GM18868 (cell line): ENCODE results near the gene DMAC2.
"Not testable (repeated sequence)": the region's sequence is repeated elsewhere in the genome, so short reads cannot be mapped to it uniquely, and the experiment has no call there.

Experiments
- ATAC-seq: cut with Tn5 transposase; IDR thresholded peaks from one replicate; pipeline ENCODE4 v1.9.1; 2021; ENCODE audit warnings: mild to moderate bottlenecking, moderate library complexity; ENCODE audit not compliant: unreplicated experiment

Gene DMAC2

GRCh38 chr19:41424335-41425173 is 15.2 kb downstream of the DMAC2 start:
- ATAC-seq, result no peak

GRCh38 chr19:41422955-41423354 is 16.8 kb downstream of the DMAC2 start:
- ATAC-seq, result no peak

GRCh38 chr19:41422456-41422855 is 17.3 kb downstream of the DMAC2 start:
- ATAC-seq, result no peak

- no peak for ATAC-seq
These were observed 17.7 kb downstream of the DMAC2 start for GRCh38 chr19:41421973-41422372.

DNA sequence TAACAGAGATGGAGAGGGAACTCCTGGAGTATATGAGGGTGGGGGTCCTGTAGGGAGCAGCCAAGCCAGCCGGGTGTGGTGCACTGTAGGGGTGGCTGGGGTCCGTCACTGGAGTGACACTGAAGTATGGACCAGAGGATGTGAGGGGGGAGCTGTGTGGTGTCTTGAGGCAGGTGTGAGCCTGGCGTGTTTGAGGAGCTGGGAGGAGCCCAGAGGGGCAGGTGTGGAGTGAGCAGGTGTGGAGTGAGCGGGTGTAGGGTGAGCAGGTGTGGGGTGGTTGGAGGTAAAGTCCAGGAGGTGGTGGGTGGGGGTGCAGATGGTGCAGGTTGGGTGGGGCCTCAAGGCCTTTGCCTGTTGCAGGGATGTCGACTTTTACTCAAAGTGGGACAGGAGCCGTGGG is 18.4 kb downstream of the DMAC2 start:
- no peak for ATAC-seq

GRCh38 chr19:41420101-41420880 is 19.4 kb downstream of the DMAC2 start:
- no peak for ATAC-seq

GRCh38 chr19:41416194-41416674 is 23.5 kb downstream of the DMAC2 start:
- no peak for ATAC-seq

- ATAC-seq, result no peak
These were observed 24.5 kb downstream of the DMAC2 start for GRCh38 chr19:41415154-41415571.

GRCh38 chr19:41414461-41414860 is 25.3 kb downstream of the DMAC2 start:
- ATAC-seq, result no peak

DNA sequence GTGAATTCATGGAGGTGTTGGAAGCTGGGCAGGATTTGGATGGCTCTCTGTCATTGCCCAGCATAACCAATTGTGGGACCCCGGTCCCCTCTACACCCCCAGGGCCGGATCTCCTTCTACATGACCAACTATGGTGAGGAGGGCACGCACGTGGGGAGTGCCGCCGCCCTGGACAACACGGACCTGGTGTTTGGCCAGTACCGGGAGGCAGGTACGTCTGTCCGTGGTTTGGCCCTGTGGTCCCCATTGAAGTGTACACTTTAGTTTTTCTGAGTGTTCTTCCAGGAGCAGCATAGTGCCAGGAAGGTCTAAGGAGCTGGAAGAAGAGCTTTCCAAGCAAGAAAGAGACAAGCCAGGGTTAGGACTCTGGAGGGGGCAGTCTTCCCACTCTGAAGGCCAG is 25.8 kb downstream of the DMAC2 start:
- ATAC-seq, result no peak

DNA sequence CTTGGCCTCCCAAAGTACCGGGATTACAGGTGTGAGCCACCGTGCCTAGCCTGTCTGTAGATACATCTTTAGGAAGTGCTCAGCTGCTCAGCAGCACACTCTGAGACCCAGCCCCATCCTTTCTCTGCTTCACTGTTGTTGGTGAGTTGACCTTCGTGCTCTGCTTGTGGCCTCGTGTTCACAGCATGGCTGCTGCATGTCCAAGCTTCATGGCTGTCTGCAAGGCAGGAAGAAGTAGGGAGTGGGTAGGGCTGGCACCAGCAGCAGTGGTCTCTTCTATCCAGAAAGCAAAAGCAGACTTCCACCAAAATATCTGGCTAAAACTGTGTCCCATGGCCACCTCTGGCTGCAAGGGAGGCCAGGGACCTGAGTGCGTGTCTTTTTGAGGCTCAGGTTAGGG is 26.8 kb downstream of the DMAC2 start:
- no peak for ATAC-seq

DNA sequence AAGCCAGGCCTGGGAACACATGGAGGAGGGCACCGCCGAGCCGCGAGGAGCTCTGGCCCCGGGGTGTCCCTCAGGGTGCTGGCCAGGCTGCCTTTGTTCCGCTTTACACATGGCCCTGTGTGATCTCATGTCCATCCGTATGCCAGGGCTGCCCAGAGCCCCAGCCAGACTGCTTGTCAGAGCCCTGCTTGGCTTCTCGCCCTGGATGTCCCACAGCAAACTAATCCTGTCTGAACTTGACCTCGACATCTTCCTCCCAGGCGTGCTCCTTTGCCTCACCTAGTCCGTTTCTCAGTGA is 27.8 kb downstream of the DMAC2 start:
- ATAC-seq, result no peak

DNA sequence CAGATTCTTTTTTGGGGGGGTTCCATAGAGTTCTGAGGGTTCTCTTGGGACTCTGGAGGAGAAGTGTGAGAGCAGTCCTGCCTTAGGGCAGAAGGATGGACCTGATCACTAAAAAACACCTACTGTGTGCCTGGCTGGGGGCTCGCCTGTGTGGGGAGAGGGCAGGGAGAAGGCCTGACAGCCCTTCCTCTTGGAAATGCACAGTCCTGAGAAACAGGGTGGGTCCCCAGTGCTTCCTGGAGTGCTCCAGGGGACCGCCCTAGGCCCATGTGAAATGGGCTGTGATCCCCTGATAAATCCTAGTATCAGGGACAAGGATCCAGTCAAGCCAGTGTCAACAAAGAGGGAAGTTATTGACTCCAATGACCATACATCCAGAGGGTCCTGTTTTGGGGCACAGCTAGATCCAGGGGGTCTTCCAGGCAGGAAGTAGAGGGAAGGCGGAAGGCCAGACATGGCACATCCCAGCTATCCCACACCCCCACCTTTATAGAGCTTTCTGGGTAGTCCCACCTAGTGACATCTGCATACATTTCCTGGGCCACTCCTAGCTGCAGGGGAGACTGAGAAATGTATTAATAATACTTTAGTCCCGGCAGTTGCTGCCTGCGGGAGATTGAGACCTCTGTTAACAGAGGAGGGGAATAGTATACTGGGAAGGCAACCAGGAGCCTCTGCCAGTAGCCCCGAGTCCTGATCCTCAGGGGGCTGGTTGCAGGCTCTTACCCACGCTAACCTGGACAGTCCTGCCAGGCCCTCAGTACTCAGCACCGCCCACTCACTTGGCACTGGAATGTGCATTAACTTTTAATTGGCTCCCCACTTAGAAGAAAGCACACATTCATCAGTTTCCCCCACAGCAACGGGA is 28.4 kb downstream of the DMAC2 start:
- no peak for ATAC-seq

- no peak for ATAC-seq
These were observed 29.2 kb downstream of the DMAC2 start for GRCh38 chr19:41410336-41411054.

GRCh38 chr19:41409288-41409687 is 30.4 kb downstream of the DMAC2 start:
- no peak for ATAC-seq

DNA sequence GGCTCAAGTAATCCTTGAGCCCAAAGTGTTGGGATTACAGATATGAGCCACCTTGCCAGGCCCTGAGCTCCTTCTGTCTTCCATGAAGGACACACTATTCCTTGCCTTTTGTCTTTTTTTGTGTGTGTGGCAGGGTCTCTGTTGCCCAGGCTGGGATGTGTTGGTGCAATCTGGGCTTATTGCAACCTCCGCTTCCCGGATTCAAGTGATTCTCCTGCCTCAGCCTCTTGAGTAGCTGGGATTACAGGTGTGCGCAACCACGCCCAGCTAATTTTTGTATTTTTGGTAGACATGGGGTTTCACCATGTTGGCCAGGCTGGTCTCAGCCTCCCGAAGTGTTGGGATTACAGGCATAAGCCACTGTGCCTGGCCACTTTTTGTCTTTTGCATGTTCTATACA is 30.9 kb downstream of the DMAC2 start:
- not testable (repeated sequence) for ATAC-seq

GRCh38 chr19:41408256-41408655 is 31.5 kb downstream of the DMAC2 start:
- ATAC-seq, result no peak

DNA sequence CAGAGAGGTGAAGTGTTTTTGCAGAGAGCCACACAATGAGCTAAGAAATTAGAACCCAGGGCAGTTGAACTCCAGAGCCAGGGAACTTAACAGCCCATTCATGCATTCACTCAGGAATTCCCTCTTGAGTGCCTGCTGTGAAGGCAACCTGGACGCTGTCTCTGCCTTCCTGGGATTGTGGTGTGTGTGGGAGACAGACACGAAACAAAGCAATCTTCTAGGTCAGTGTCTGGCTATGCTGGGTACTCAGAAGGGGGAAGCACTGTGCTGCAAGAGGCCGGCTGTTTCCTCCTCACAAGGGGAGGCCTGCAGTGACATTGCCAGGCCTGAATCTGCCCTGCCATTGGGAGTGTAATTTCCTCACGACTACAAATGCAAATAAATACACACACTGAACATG is 32.4 kb downstream of the DMAC2 start:
- no peak for ATAC-seq

DNA sequence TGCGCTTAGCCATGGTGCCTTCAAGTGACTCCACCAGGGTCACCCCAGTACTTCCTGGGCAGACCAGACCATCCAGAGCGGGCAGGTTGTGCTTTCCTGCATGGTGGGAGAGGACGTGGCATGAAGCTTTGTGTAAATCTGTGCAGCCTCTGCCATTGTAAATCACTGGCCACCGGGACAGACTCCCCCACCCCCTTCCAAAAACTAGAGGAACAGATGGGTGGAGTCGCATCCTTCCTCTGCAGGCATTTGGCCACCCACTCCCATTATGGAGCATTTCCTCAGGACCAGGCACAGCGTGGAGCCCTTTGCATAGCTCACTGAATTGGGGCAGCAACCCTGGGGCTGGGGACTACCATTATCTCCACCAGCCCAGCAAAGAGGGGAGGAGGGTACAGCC is 33.9 kb downstream of the DMAC2 start:
- no peak for ATAC-seq

- no peak for ATAC-seq
These were observed 36.3 kb downstream of the DMAC2 start for GRCh38 chr19:41403181-41403970.
